Endothelial cell of umbilical vein (primary cell): Measurements from ENCODE around the gene RDX. TPM values are rescaled to one million over a fixed set of nuclear protein-coding genes. Genes with fewer than 3 reads are reported as not detected.

ENCODE experiments used
- BruUV-seq: library from RNA; stranded (reverse); fragments of 400-500 nt; replicated peaks from 2 replicates; lab custom pipeline; 2021; lab: Mats Ljungman, UMichigan
- CTCF ChIA-PET: fragments of 300-600, 350-600 bp; sonication (Branson Sonifier 250); formaldehyde crosslinking; loops from one replicate; lab custom pipeline; 2021; ENCODE audit warnings: antibody characterized with exemption, inconsistent platforms; lab: Charles Lee
- POLR2A ChIA-PET: fragments of 300-600, 350-600 bp; sonication (Branson Sonifier 250); formaldehyde crosslinking; loops from one replicate; lab custom pipeline; 2021; ENCODE audit warnings: antibody characterized with exemption, inconsistent platforms; lab: Charles Lee
- DNase-seq: peaks from one replicate; pipeline ENCODE4 v3.0.0-alpha.2; 2011; ENCODE audit warnings: low read depth, low spot score
- FAIRE-seq: peaks from 2 replicates; lab custom pipeline; 2011; peaks lifted over from hg19 to GRCh38; lab: Jason Lieb, UNC
- H2AFZ ChIP-seq: 2 replicates; pipeline ENCODE4 v1.6.0; 2012; ENCODE audit warnings: low read depth, low read length, control low read depth, inconsistent platforms
- H3K27ac ChIP-seq: 2 replicates; pipeline ENCODE4 v1.5.1; 2011; ENCODE audit warnings: low read depth, mild to moderate bottlenecking, control low read depth, low read length, moderate library complexity; ENCODE audit not compliant: insufficient read depth
- H3K27me3 ChIP-seq, 2 experiments: 2 replicates each; pipeline versions ENCODE4 v1.6.0 to v1.6.1; 2011; ENCODE audit warnings: low read length in 2 of 2, mixed read lengths in 1 of 2; ENCODE audit not compliant: control insufficient read depth in 2 of 2, insufficient read depth in 2 of 2
- H3K36me3 ChIP-seq, 2 experiments: 2 replicates in 1 of 2; 3 replicates in 1 of 2; pipeline ENCODE4 v1.5.1; 2011; ENCODE audit warnings: low read length in 2 of 2, mild to moderate bottlenecking in 1 of 2, moderate library complexity in 1 of 2; ENCODE audit not compliant: control insufficient read depth in 2 of 2, insufficient read depth in 2 of 2; ENCODE audit errors: extremely low read depth in 1 of 2
- H3K4me1 ChIP-seq: 3 replicates; pipeline ENCODE4 v1.5.1; 2011; ENCODE audit warnings: mild to moderate bottlenecking, low read length; ENCODE audit not compliant: control insufficient read depth, insufficient read depth; ENCODE audit errors: extremely low read depth
- H3K4me2 ChIP-seq: 2 replicates; pipeline ENCODE4 v1.6.1; 2011; ENCODE audit warnings: low read length, control low read depth, mixed read lengths; ENCODE audit not compliant: insufficient read depth
- H3K4me3 ChIP-seq, 3 experiments: fragments of 200-600 bp in 1 of 3; sonication (generic), shearing (Covaris generic) in 1 of 3; replicated peaks in 1 of 3; 2 replicates each; pipeline ENCODE4 v1.5.1; 2011 to 2016; ENCODE audit warnings: control low read depth in 3 of 3, low read length in 3 of 3, mild to moderate bottlenecking in 2 of 3, inconsistent platforms in 1 of 3, low read depth in 1 of 3, moderate library complexity in 1 of 3; ENCODE audit not compliant: insufficient read depth in 1 of 3
- H3K79me2 ChIP-seq: 2 replicates; pipeline ENCODE4 v1.6.0; 2012; ENCODE audit warnings: low read length, inconsistent platforms; ENCODE audit not compliant: control insufficient read depth, insufficient read depth
- H3K9ac ChIP-seq: replicated peaks from 2 replicates; pipeline ENCODE3; 2011; ENCODE audit warnings: low read length, control low read depth; ENCODE audit not compliant: insufficient read depth; ENCODE audit errors: extremely low read depth
- H3K9me1 ChIP-seq: replicated peaks from 3 replicates; pipeline ENCODE4 v1.6.0; 2011; ENCODE audit warnings: mild to moderate bottlenecking, low read length; ENCODE audit not compliant: control insufficient read depth, insufficient read depth; ENCODE audit errors: extremely low read depth
- H3K9me3 ChIP-seq: replicated peaks from 2 replicates; pipeline ENCODE4 v1.5.1; 2012; ENCODE audit warnings: low read length, inconsistent platforms; ENCODE audit not compliant: control insufficient read depth, insufficient read depth
- H4K20me1 ChIP-seq: replicated peaks from 2 replicates; pipeline ENCODE3; 2011; ENCODE audit warnings: mild to moderate bottlenecking, low read length; ENCODE audit not compliant: control insufficient read depth, insufficient read depth; ENCODE audit errors: extremely low read depth
- CTCF ChIP-seq, 2 donors: IDR thresholded peaks; 1 replicate in 1 of 2; 2 replicates in 1 of 2; pipeline ENCODE4 v1.5.1; 2011; ENCODE audit warnings: low read length in 2 of 2, mild to moderate bottlenecking in 2 of 2, moderate library complexity in 2 of 2, control low read depth in 1 of 2, inconsistent platforms in 1 of 2, low read depth in 1 of 2; ENCODE audit not compliant: insufficient read depth in 1 of 2; ENCODE audit errors: extremely low read depth in 1 of 2
- EZH2 ChIP-seq: IDR thresholded peaks from 2 replicates; pipeline ENCODE4 v1.6.1; 2012; ENCODE audit warnings: borderline replicate concordance, low read depth, mild to moderate bottlenecking, moderate library complexity, low read length, inconsistent platforms; ENCODE audit not compliant: severe bottlenecking
- FOS ChIP-seq: IDR thresholded peaks from 2 replicates; pipeline ENCODE4 v1.6.1; 2011; ENCODE audit warnings: mild to moderate bottlenecking, low read length, moderate library complexity, borderline replicate concordance; ENCODE audit not compliant: insufficient read depth
- GATA2 ChIP-seq: IDR thresholded peaks from 2 replicates; pipeline ENCODE4 v1.7.0; 2011; ENCODE audit warnings: low read depth, mild to moderate bottlenecking, moderate library complexity, mixed read lengths, low read length; ENCODE audit not compliant: insufficient read length, insufficient read depth
- JUN ChIP-seq: IDR thresholded peaks from 2 replicates; pipeline ENCODE4 v1.6.1; 2011; ENCODE audit warnings: borderline replicate concordance, low read depth; ENCODE audit not compliant: insufficient read length, insufficient read depth
- MAX ChIP-seq: IDR thresholded peaks from 2 replicates; pipeline ENCODE4 v1.6.1; 2011; ENCODE audit not compliant: insufficient read depth, insufficient read length
- MYC ChIP-seq: IDR thresholded peaks from one replicate; pipeline ENCODE4 v1.6.1; 2011; ENCODE audit warnings: mild to moderate bottlenecking, low read depth, low read length
- POLR2A ChIP-seq: IDR thresholded peaks from 2 replicates; pipeline ENCODE4 v1.6.1; 2012; ENCODE audit warnings: low read depth, mild to moderate bottlenecking, control low read depth, low read length
- POLR2AphosphoS5 ChIP-seq: IDR thresholded peaks from 2 replicates; pipeline ENCODE4 v1.6.1; 2012; ENCODE audit warnings: low read depth, mild to moderate bottlenecking, control low read depth, low read length, moderate library complexity; ENCODE audit not compliant: insufficient read depth
- dilution Hi-C: fragments of 300-500 bp; cut with MboI; formaldehyde crosslinking; loops from one replicate; pipeline ENCODE4 v1.15.0; 2019; ENCODE audit warnings: low sequenced_read_pairs; ENCODE audit not compliant: extremely low pct_ligation_motif_present
- intact Hi-C: fragments of 100-400 bp; cut with micrococcal nuclease; formaldehyde crosslinking; loops from one replicate; pipeline ENCODE4 v1.10.0; 2022
- polyA plus RNA-seq, 4 experiments: library from polyadenylated mRNA; depleted of rRNA in 3 of 4; stranded (reverse) in 3 of 4; unstranded in 1 of 4; fragments of >200 nt; gene quantifications; 2 replicates each; pipeline versions ENCODE4 v1.2.1 to v1.2.3, GENCODE V29; 2011 to 2012; ENCODE audit warnings: missing spikeins in 1 of 4
- total RNA-seq: library from RNA; stranded (reverse); gene quantifications from 2 replicates; pipeline ENCODE4 v1.2.3, GENCODE V29; 2021

The RDX gene
- total and polyA plus RNA-seq, 2 donors (not counting 3 experiments of a cell fraction or from before 2014, with no cell fraction given): 47.9 to 280 TPM

- Histone ChIP-seq H3K9ac (no peak overlapping the region), H3K27ac (no peak overlapping the region), H2AFZ (no peak overlapping the region), H3K9me3 (no peaks in the 10 kb centered on the region), H3K9me1 (no peaks in the 10 kb centered on the region), H4K20me1 (no peaks in the 10 kb centered on the region), H3K4me1 (peaks cover 24% of the 10 kb centered on the region), H3K4me2 (no peak overlapping the region), H3K36me3 (peaks cover 6 to 35% of the 10 kb centered on the region in 2 experiments), H3K79me2 (peaks cover 7% of the 10 kb centered on the region), H3K4me3 (no peak overlapping the region), H3K27me3 (no peaks in the 10 kb centered on the region)
- ChIA-PET CTCF (interaction anchor here (1.0 to 2.6 kb wide), 4 partner anchors 45 to 114 kb away, joined by 3 to 19 read pairs (median 4); no protein-coding TSS in a partner anchor), POLR2A (no interaction called here)
- DNase-seq (no peak), FAIRE-seq (no peak)
- dilution Hi-C loops: no loop called here
- TF ChIP-seq POLR2A (no peak), MYC (no peak), GATA2 (no peak), CTCF (IDR thresholded peaks at IDR 0.05; ENCODE audit: extremely low read depth in 1 of 2, insufficient read depth in 1 of 2, low read depth in 1 of 2, low read length in 2 of 2) (no peak), POLR2AphosphoS5 (no peak), MAX (no peak), JUN (no peak), EZH2 (no peak), FOS (no peak)
- intact Hi-C loops: loop anchor here (2.0 kb wide), 2 partner anchors 19 to 75 kb away; no protein-coding TSS in a partner anchor
- BruUV-seq: no TSS peak
Measured at GRCh38 chr11:110253525-110253924, 42.9 kb downstream of the RDX start.
